Astrocyte of the hippocampus (primary cell): Measurements from ENCODE around the gene RANBP10.

ENCODE experiments used
- DNase-seq: peaks from one replicate; pipeline ENCODE4 v3.0.0; 2011; ENCODE audit warnings: low read depth, low spot score

RANBP10 gene

GRCh38 chr16:67746846-67747245 is 59.5 kb downstream of the RANBP10 start:
- DNase-seq = no peak

- no peak for DNase-seq
These were observed 65.2 kb downstream of the RANBP10 start for GRCh38 chr16:67741118-67741517.

- no peak for DNase-seq
These were observed 66.0 kb downstream of the RANBP10 start for GRCh38 chr16:67740391-67740790.

GRCh38 chr16:67736858-67737257 is 69.5 kb downstream of the RANBP10 start:
- DNase-seq = no peak

DNA sequence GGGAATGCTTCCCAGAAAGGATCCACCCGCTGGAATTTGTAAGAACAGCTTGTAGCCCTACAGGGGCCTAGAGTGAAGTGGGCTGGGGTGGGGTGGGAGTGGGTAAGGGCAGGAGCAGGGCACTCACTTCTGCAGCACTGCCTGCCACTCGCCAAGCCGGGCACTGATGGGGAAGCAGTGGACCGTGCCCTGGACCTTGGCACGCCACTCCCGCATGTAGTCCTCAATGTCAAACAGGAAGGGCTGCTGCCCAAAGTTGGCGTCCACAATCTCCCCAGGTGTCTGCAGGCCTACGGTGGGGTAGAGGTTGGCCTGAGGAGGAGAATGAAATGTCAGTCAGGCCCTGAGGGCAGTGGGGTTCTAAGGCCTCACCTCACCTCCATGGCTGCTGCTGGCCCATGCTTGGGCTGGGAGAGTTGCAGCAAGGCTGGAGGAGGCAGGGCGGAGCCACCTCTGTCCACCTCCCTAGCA is 71.6 kb downstream of the RANBP10 start:
- no peak for DNase-seq

DNA sequence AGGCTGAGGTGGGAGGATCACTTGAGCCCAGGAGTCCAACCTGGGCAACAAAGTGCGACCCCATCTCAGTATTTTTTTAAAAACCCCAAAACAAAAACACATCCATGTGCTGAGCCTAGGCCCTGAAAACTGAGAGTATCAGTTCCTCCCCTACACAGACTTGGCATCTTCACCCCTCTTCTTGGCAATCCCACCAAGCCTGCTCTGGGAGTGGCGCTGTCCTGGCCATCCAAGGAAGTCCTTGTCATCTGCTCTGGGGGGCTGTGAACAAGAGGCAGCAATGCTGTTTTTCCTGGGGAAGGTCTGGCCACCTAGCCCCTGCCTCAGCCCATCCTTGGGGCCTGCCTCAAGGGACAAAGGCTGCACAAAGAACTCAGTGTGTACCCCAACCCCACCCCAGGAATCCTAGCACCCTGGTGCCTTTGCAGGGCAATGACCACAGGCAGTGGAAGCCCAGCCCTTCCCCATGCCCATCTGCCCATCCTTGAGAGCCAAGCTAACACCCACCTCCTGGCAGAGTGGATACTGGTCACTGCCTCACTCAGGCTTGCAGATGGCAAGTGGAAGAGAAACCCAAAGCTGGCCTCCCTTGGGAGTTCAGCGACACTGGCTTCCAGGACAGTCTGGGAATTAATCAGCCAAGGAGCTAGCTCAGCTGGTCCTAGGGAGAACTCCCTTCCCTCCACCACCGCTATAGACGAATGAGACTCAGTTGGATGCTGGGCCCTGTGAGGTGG is 72.5 kb downstream of the RANBP10 start:
- DNase-seq = no peak

- DNase-seq = no peak
These were observed 74.6 kb downstream of the RANBP10 start for GRCh38 chr16:67731753-67732095.

DNA sequence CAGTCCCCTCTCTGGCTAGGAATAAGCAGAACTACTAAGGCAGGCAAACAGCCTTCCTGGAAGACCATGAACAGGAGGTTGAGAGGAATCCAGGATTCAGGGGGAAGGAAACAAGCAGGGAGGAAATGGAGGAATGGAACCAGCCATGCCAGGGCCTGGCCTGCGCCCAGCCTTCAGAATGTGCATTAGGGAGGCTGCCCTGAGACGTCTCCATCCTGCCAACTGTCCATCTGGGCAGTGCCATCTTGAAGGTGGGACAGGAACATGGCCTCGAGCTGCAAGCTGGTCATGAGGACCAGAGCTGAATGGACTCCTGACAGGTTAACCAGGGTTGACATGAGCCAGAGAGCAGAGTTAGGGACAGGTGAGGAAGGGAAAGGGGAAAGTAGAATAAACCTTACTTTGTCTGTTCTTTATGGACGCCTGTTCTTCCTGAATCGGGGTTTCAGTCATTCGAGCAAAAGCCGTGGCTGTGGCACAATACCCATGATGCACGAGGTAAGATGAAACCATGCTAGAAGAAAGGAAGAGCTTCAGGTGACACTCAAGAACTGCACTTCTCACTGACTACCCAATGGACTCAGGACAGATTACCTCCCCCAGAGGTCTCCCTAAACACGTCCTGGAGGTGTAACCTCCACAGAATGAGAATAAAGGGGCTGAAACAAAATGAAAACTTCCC is 75.1 kb downstream of the RANBP10 start:
- no peak for DNase-seq

- no peak for DNase-seq
These were observed 76.0 kb downstream of the RANBP10 start for GRCh38 chr16:67730326-67730725.

GRCh38 chr16:67729636-67730248 is 76.6 kb downstream of the RANBP10 start:
- DNase-seq = no peak

- DNase-seq = no peak
These were observed 78.6 kb downstream of the RANBP10 start for GRCh38 chr16:67727521-67728485.

DNA sequence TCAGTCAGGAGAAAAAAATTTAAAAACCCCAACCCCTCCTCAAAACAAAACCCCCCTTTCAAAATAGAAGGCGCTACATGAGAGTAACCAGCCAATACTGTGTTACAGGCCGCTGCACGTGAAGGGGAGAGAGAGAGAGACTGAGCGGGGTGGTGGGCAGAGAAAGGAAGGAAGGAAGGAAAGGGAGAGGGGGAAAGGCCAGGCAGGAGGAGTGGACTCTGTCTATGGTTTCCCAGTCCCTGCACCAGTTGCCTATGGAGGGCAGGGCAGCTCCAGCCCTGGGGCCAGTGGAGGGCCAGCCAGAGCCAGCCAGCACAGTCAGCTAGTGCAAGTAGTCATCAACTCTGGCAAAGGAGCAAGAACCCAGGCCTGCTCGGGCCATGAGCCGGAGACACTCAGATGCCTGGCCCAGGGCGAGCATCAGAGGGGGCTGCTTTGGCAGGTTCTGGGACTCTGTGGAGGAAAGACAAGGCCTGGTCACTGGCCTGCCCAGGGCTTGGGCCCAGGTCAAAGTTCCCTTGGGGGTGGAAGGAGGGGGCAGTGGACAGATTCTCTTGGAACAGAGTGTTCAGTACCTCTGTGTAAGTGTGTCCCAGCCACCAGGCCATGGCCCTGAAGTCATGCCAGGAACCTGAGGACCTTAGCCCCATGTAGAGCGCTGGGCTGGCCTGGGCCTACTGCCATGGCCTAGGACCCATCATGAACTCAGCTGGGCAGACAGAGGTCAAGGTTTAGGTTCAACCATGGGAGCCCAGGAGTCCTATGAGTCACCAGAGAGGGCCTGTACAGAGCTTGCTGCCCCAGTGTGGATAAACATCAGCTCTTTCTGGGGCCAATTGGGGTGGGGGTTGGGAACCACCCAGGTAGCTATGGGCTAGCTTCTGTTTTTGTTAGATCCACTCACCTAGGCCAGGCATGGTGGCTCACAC is 80.0 kb downstream of the RANBP10 start:
- peak; percentile 19 for DNase-seq

DNA sequence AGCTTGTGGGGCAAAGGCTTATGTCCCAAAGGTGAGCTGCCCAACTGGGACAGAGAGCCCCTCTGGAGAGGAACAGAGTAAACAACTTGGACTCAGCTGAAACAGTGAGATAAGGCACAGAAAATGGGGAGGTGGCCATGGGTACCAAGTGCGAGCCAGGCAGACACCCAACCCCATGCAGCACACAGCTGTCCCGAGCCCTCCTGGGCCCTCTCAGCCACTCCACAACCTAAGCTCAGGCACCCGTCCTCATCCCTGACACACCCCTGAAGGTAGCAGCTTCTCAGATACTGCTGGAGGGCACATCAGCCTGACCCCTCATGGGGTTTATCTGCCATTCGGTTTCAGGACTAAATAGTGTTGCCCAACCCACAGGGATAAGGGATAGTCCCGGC is 82.5 kb downstream of the RANBP10 start:
- no peak for DNase-seq

- DNase-seq = peak; percentile 91
These were observed 83.0 kb downstream of the RANBP10 start for GRCh38 chr16:67723151-67723910.

GRCh38 chr16:67720236-67720635 is 86.1 kb downstream of the RANBP10 start:
- no peak for DNase-seq

- DNase-seq = peak; percentile 73
These were observed 86.6 kb downstream of the RANBP10 start for GRCh38 chr16:67719778-67720144.

GRCh38 chr16:67719048-67719777 is 87.1 kb downstream of the RANBP10 start, which contains the start of gene GFOD2:
Gene GFOD2, minus strand, starts transcription at chr16:67719316. Its CDS starts 33,601 bp downstream, at chr16:67685715.
- peak; percentile 99 for DNase-seq

DNA sequence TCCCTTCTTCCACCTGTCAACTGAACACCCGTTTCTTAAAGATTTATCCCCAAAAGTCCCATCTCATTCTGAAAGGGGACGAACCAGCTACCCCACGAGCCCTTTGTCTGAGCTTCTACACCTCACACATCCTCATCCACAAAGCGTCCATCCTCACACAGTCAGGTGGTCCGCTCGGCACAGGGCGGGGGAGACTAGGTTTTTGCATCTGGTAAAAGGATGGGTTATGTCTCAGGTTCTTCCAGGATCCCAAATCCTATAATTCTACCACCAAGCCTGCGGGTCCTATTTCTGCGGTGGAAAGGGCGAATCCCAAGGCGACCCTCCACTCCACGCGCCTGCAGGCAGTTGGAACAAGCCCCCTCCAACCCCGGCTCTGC is 87.7 kb downstream of the RANBP10 start:
- no peak for DNase-seq

GRCh38 chr16:67716097-67716496 is 90.3 kb downstream of the RANBP10 start:
- DNase-seq = no peak
